Retina (tissue), 1 donor: ENCODE data around the gene USP12.

Experiments
- DNase-seq: peaks from one replicate; pipeline ENCODE4 v3.0.0-alpha.2; 2016

The USP12 gene

GRCh38 chr13:27182844-27183497, 11.4 kb upstream of the USP12 start:
- DNase-seq: no peak

GRCh38 chr13:27182054-27182453, 10.4 kb upstream of the USP12 start:
- no peak for DNase-seq

- DNase-seq: no peak
Observed at GRCh38 chr13:27177852-27178251, 6.2 kb upstream of the USP12 start.

GRCh38 chr13:27176470-27177410, 5.1 kb upstream of the USP12 start:
- DNase-seq: no peak

GRCh38 chr13:27174766-27175455, 3.3 kb upstream of the USP12 start:
- no peak for DNase-seq

- DNase-seq: no peak
Observed at GRCh38 chr13:27172495-27172842, 858 bp upstream of the USP12 start.

GRCh38 chr13:27171827-27172494, 350 bp upstream of the USP12 start:
- peak; percentile 85 for DNase-seq

- DNase-seq: peak; percentile 76
Observed at GRCh38 chr13:27170516-27171243, 931 bp downstream of the USP12 start.

GRCh38 chr13:27170221-27170515, 1.4 kb downstream of the USP12 start:
- peak; percentile 3 for DNase-seq

GRCh38 chr13:27168906-27169657, 2.5 kb downstream of the USP12 start:
- DNase-seq: no peak

- DNase-seq: no peak
Observed at GRCh38 chr13:27168086-27168485, 3.5 kb downstream of the USP12 start.

- DNase-seq: no peak
Observed at GRCh38 chr13:27166313-27166712, 5.3 kb downstream of the USP12 start.

GRCh38 chr13:27161980-27162379, 9.6 kb downstream of the USP12 start:
- no peak for DNase-seq

GRCh38 chr13:27161423-27161822, 10.2 kb downstream of the USP12 start:
- DNase-seq: no peak

- no peak for DNase-seq
Observed at GRCh38 chr13:27160657-27161295, 10.8 kb downstream of the USP12 start.

- no peak for DNase-seq
Observed at GRCh38 chr13:27159806-27160563, 11.6 kb downstream of the USP12 start.

- no peak for DNase-seq
Observed at GRCh38 chr13:27158335-27158734, 13.3 kb downstream of the USP12 start.

- DNase-seq: no peak
Observed at GRCh38 chr13:27151798-27152599, 19.6 kb downstream of the USP12 start.

- no peak for DNase-seq
Observed at GRCh38 chr13:27149702-27150101, 21.9 kb downstream of the USP12 start.

GRCh38 chr13:27148900-27149299, 22.7 kb downstream of the USP12 start:
- DNase-seq: no peak
